AG04449 (cell line): ENCODE results near the gene TTLL11.

Source experiments
- CTCF ChIA-PET: fragments of 350-600 bp; formaldehyde crosslinking; extraction: SDS; loops from one replicate; lab custom pipeline; 2021; ENCODE audit warnings: antibody characterized with exemption; lab: Yijun Ruan, JAX
- POLR2A ChIA-PET: fragments of 400-600, 350-600 bp; formaldehyde crosslinking; extraction: SDS; loops from one replicate; lab custom pipeline; 2020; ENCODE audit warnings: antibody characterized with exemption, inconsistent platforms; lab: Yijun Ruan, JAX
- DNase-seq: peaks from one replicate; pipeline ENCODE4 v3.0.0-alpha.2; 2010; ENCODE audit warnings: low read depth, low spot score
- H3K4me3 ChIP-seq: 2 replicates; pipeline ENCODE4 v1.5.1; 2011; ENCODE audit warnings: low read depth, mild to moderate bottlenecking, control low read depth, low read length
- TF ChIP-seq, protein P1 (sequence below): IDR thresholded peaks from one replicate; pipeline ENCODE4 v1.5.1; 2011; ENCODE audit warnings: mild to moderate bottlenecking, moderate library complexity, low read length, control low read depth, inconsistent platforms; ENCODE audit not compliant: insufficient read depth; ENCODE audit errors: missing control alignments

The TTLL11 gene

DNA sequence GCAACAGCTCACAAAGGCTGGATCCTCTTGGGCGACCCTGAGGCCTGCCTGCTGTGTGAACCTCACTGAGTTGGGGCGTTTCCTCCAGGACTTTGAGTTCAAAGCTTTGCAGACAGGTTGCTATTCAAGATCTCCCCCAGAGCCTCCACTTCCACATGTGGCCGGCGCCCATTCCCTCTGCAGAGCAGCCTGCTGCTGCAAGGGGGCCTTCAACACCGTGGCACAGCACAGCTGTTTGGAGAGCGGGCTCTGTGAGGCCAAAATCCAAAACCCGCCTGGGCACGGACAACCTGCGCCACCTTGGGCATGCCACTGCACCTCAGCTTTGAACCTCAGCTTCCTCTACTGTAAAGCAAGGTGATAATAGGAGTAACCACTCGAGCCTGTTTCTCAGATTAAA lies 281.4 kb downstream of the TTLL11 start:
- no peak for DNase-seq
- ChIA-PET CTCF (interaction anchor here (1.2 kb wide), 1 partner anchor 179 kb away, joined by 4 read pairs; no protein-coding TSS in a partner anchor), POLR2A (no interaction called here)
- no peak overlapping the region for H3K4me3 ChIP-seq
- TF ChIP-seq, protein P1, sequence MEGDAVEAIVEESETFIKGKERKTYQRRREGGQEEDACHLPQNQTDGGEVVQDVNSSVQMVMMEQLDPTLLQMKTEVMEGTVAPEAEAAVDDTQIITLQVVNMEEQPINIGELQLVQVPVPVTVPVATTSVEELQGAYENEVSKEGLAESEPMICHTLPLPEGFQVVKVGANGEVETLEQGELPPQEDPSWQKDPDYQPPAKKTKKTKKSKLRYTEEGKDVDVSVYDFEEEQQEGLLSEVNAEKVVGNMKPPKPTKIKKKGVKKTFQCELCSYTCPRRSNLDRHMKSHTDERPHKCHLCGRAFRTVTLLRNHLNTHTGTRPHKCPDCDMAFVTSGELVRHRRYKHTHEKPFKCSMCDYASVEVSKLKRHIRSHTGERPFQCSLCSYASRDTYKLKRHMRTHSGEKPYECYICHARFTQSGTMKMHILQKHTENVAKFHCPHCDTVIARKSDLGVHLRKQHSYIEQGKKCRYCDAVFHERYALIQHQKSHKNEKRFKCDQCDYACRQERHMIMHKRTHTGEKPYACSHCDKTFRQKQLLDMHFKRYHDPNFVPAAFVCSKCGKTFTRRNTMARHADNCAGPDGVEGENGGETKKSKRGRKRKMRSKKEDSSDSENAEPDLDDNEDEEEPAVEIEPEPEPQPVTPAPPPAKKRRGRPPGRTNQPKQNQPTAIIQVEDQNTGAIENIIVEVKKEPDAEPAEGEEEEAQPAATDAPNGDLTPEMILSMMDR, result no peak

DNA sequence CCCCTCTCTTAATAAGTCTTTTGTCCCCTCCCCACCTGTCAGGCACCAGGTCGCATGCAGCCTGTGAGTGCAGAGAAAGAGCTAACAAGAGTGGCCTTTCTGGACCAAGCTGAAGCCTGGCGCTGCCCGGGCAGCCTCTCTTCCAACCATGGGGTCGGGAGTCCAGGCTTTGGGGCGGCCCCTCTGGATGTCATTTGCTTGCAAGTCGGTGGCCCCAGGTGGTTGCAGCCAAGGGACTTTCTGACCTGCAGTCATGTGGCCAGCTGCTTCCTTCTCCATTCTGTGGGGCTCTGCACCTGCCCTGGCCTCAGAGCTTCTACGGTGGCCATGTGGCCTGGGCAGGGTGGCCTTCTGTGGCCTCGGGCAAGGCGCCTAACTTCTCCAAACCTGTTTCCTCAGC lies 282.0 kb downstream of the TTLL11 start:
- no peak overlapping the region for H3K4me3 ChIP-seq
- TF ChIP-seq, protein P1, result no peak
- ChIA-PET CTCF (interaction anchor here (1.2 kb wide), 1 partner anchor 180 kb away, joined by 4 read pairs; no protein-coding TSS in a partner anchor), POLR2A (no interaction called here)
- DNase-seq, result no peak

DNA sequence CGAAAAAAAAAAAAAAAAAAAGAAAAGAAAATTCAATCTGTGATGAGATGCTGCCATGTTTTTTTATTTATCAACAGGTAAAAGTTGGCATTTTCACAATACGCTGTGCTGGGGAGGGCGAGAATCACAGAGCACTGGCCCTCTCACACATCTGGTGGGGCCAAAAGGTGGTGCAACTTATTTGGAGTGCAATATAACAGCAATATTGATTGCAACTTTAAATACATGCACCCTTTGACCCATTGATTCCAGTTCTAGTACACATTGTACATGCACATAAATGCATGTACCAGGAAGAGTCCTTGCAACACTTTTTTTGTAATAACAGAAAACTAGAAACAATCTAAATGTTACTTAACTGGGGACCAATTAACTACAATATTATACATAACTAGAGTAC lies 282.6 kb downstream of the TTLL11 start:
- CTCF ChIA-PET, result no interaction called here
- POLR2A ChIA-PET, result no interaction called here
- TF ChIP-seq, protein P1, result no peak
- no peak for DNase-seq
- H3K4me3 ChIP-seq, result no peak overlapping the region

DNA sequence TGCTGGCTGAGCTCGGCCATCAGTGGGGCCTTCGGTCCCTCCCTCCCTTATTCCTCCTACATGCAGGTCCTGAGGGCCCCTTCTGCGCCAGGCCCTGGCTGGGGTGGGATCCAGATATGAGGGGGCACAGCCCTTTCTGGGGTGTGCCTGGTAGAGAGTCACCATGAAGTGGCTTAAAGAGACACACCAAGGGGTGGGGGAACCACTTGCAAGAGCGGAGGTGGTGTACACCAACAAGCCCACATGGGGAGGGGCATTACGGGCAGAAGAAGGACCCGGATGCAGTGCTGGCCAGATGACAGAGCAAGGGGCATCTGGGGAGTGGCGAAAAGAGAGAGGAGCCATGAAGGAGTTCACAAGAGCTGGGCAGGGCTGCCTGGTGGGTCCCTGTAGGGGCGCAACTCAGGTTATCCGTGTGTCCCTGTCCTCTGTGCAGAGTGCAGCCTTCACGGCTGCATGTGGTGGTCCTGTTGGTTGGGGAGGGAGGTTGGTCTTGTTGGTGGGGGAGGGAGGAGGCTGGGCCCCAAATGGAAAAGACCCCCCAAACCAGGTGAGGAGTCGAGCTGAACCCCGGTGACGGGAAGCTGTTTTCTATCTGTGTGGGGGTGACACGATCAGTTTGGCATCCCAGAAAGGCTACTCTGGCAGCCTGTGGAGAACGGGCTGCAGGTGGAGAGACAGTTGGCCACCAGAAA lies 283.6 kb downstream of the TTLL11 start:
- ChIA-PET POLR2A (no interaction called here), CTCF (no interaction called here)
- TF ChIP-seq, protein P1, result no peak
- no peak for DNase-seq
- H3K4me3 ChIP-seq, result no peak overlapping the region

DNA sequence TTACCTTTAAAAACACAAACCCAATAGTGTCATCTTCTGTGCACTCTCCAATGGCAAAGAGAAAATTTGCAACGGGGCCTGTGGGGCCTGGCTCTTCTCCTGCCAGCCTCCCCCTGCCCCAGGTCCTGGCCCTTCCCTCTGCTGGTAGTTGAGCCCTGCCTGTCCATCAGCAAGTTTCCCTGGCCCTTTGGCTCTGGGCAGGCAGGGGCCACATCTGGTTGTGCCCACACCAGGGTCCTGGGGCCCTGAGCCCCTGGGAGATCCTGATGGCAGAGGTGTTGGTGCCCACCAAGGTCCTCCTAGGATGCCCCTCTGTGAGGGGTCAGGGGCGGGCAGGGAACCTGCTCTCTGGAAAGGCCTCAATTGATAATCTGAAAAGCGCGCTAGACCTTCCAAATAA lies 284.3 kb downstream of the TTLL11 start:
- TF ChIP-seq, protein P1, result no peak
- DNase-seq, result no peak
- CTCF ChIA-PET, result no interaction called here
- POLR2A ChIA-PET, result no interaction called here
- no peak overlapping the region for H3K4me3 ChIP-seq

DNA sequence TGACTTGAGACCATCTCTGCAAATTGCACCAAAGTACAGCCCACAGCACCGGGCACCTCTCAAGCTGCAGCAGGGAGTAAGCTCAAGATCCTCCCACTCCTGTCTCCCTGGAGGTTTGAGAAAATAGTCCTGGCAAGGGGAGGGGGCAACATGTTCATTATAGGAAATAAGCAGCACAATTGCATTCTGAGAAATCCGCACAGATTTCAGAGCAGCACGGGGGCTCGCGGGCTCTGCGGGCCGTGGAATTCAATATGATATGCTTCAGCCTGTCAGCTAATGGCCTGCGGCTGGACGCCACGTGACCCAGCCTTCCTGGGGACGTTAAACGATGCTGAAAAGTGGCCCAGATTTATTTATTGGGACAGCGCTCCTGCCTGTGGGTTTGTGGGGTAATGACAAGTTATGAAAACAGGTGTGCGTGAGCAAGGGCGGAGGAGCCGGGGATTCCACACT lies 285.3 kb downstream of the TTLL11 start:
- CTCF ChIA-PET, result no interaction called here

More for the DNA sequence above, 285.3 kb downstream of the TTLL11 start:
- TF ChIP-seq, protein P1, result no peak
- H3K4me3 ChIP-seq, result no peak overlapping the region
- POLR2A ChIA-PET, result no interaction called here
- no peak for DNase-seq
